ENCODE results near the gene CLDN11.

The CLDN11 gene

GRCh38 chr3:170463011-170463410 is 44.3 kb downstream of the CLDN11 start:
- no peak for DNase-seq
- in situ Hi-C loops (cut with HindIII; ENCODE audit: low pct_ligation_motif_present, low pct_unique_long_range_greater_than_20kb, low sequenced_read_pairs), result no loop called here

DNA sequence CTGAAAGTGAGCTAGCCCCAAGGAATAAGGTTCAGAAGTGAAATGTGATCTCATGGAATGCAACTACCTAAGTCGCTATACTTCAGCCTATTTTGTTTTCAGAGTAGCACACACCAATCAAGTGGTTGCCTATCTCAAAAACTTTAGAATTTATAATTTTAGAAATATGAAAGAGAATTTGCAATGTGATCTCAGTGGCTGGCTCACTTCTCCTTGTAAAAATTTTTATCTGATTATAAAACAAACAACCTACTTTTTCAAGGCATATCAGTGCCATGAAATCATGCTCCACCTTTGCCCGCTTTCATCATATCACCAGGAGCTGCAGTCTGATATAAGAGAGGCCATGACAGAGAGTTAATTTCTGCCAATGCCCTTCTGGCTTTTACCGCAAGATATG is 47.3 kb downstream of the CLDN11 start:
- in situ Hi-C loops (cut with HindIII; ENCODE audit: low pct_ligation_motif_present, low pct_unique_long_range_greater_than_20kb, low sequenced_read_pairs), result no loop called here
- no peak for DNase-seq

GRCh38 chr3:170467007-170467406 is 48.3 kb downstream of the CLDN11 start:
- in situ Hi-C loops (cut with HindIII; ENCODE audit: low pct_ligation_motif_present, low pct_unique_long_range_greater_than_20kb, low sequenced_read_pairs), result no loop called here
- DNase-seq, result no peak

- no peak for DNase-seq
- in situ Hi-C loops (cut with HindIII; ENCODE audit: low pct_ligation_motif_present, low pct_unique_long_range_greater_than_20kb, low sequenced_read_pairs), result no loop called here
These were observed 49.0 kb downstream of the CLDN11 start for GRCh38 chr3:170467571-170468147.

GRCh38 chr3:170469151-170470062 is 50.7 kb downstream of the CLDN11 start:
- no peak for DNase-seq
- in situ Hi-C loops (cut with HindIII; ENCODE audit: low pct_ligation_motif_present, low pct_unique_long_range_greater_than_20kb, low sequenced_read_pairs), result no loop called here

- in situ Hi-C loops (cut with HindIII; ENCODE audit: low pct_ligation_motif_present, low pct_unique_long_range_greater_than_20kb, low sequenced_read_pairs), result no loop called here
- no peak for DNase-seq
These were observed 51.7 kb downstream of the CLDN11 start for GRCh38 chr3:170470063-170471016.

DNA sequence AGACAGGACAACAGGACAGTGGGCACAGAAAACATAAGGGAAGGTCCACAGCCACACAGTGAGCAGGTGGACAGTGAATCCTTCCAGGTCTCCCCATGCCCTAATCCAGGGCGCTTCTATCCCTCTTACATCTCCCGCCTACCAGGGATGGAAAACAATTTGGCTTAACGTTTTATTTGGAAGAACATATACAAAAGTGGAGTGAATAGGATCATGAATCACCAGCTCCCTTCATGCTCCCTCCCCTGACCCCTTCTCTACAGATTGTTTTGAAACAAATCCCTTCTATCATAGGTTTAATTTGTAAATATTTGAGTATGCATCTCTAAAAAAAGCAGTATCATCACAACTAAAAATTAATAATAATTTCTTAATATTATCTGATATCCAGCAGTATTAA is 52.5 kb downstream of the CLDN11 start:
- in situ Hi-C loops (cut with HindIII; ENCODE audit: low pct_ligation_motif_present, low pct_unique_long_range_greater_than_20kb, low sequenced_read_pairs), result no loop called here

GRCh38 chr3:170473358-170473757 is 54.7 kb downstream of the CLDN11 start:
- in situ Hi-C loops (cut with HindIII; ENCODE audit: low pct_ligation_motif_present, low pct_unique_long_range_greater_than_20kb, low sequenced_read_pairs), result no loop called here
- no peak for DNase-seq

More for the DNA sequence above, 52.5 kb downstream of the CLDN11 start:
- no peak for DNase-seq

DNA sequence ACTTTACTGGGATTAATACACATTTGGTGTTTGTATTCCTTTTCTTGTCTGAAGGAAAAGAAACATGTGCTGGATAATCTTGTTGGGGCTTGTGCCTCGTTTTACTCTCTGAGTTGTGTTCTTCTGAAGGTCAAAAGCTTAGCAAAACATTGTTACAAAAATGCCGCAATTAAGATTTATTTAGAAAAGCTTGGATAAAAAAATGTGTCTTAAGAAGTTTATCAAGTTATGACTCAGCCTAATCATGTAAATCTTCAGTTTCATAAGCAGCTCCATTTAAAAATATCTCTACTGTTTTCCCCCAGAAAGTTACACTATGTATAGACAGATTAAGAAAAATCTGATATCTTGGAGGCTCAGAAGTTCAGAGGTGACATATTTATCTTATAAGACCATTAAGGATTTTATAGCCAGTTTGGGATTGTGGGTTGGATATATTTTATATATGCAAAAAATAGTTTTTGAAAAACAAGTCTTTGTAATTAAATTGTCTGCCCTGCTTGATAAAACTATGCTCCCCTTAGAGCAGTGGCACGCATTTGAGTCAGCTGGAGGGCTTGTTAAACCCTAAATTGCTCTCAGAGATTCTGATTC is 56.5 kb downstream of the CLDN11 start:
- DNase-seq, result no peak

GRCh38 chr3:170476291-170476690 is 57.6 kb downstream of the CLDN11 start:
- in situ Hi-C loops (cut with HindIII; ENCODE audit: low pct_ligation_motif_present, low pct_unique_long_range_greater_than_20kb, low sequenced_read_pairs), result no loop called here
- DNase-seq, result no peak

More for the DNA sequence above, 56.5 kb downstream of the CLDN11 start:
- in situ Hi-C loops (cut with HindIII; ENCODE audit: low pct_ligation_motif_present, low pct_unique_long_range_greater_than_20kb, low sequenced_read_pairs), result no loop called here

- no peak for DNase-seq
- in situ Hi-C loops (cut with HindIII; ENCODE audit: low pct_ligation_motif_present, low pct_unique_long_range_greater_than_20kb, low sequenced_read_pairs), result no loop called here
These were observed 58.7 kb downstream of the CLDN11 start for GRCh38 chr3:170477395-170477794.

DNA sequence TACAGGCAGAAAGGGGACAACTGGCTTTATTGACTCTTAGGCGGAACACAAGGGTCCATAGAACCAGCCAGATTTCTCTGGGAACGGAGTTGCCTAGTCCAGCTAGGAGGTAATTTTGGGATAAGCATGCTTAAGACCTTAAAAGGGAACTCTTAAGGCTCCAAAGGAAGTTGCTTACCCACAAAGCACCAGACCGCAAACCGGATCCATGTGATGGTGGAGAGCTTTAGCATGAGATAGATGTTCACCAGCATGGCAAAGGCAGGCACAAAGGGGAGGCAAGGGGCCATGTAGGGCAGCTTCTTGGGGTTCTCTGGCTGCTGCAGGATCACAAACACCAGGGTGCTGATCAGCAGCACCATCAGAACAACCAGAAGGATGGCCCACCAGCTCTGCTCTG is 61.4 kb downstream of the CLDN11 start:
- in situ Hi-C loops (cut with HindIII; ENCODE audit: low pct_ligation_motif_present, low pct_unique_long_range_greater_than_20kb, low sequenced_read_pairs), result no loop called here
- DNase-seq, result no peak

- in situ Hi-C loops (cut with HindIII; ENCODE audit: low pct_ligation_motif_present, low pct_unique_long_range_greater_than_20kb, low sequenced_read_pairs), result no loop called here
- DNase-seq, result no peak
These were observed 63.5 kb downstream of the CLDN11 start for GRCh38 chr3:170482199-170482598.

DNA sequence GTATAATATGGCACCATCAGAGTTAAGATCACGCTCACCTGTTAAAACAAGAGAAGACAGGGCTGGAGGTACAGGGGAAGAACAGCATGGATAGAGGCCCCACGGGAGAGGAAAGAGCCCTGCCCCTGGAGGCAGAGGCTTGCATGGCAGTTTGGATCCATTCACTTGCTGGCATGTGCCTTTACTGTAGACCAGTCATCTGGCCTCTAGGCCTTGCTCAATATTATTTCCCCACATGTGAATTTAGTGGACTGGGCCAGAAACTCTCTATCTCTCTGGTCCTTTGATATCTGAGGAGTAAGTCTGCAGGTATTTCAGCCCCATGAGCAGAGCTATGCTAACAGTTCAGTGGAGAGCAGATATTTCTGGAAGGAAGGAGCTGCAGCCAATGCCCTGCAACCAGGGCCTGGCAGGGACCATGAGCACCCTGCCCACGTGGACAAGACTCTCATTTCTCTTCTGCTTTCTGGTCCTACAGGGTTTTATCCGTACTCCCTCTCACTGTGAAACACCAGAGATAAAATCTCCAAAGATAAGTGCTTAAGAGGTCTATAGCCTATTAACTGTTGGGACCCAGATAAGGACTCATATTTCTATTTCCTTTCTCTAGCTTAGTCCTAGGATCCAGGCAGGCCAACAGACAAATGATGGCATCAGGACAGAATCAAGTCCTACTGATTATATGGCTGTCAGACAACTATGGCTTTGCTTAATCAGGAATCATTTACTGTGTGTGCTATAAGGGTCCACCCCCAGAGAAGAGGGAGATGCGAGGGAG is 65.0 kb downstream of the CLDN11 start:
- in situ Hi-C loops (cut with HindIII; ENCODE audit: low pct_ligation_motif_present, low pct_unique_long_range_greater_than_20kb, low sequenced_read_pairs), result no loop called here
- DNase-seq, result no peak

All from ACHN (cell line).